ENCODE results near the gene KCNIP4.

DNA sequence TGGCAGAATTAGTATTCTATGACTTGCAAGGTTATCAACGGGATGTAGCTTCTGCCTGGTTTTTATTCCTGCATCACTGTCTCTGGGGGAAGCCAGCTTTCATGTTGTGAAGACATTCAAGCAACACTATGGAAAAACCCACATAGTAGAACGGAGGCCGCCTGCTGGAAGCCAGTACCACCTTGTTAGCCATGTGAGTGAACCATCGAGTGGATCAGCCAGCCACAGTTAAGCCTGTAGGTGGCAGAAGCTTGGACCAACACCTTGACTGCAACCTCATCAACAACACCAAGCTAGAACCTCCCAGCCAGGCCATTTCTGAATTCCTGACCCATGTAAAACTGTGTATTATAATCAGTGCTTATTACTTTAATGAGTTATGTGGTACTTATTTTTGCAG is 538.2 kb downstream of the KCNIP4 start:
- TF ChIP-seq, protein P1, sequence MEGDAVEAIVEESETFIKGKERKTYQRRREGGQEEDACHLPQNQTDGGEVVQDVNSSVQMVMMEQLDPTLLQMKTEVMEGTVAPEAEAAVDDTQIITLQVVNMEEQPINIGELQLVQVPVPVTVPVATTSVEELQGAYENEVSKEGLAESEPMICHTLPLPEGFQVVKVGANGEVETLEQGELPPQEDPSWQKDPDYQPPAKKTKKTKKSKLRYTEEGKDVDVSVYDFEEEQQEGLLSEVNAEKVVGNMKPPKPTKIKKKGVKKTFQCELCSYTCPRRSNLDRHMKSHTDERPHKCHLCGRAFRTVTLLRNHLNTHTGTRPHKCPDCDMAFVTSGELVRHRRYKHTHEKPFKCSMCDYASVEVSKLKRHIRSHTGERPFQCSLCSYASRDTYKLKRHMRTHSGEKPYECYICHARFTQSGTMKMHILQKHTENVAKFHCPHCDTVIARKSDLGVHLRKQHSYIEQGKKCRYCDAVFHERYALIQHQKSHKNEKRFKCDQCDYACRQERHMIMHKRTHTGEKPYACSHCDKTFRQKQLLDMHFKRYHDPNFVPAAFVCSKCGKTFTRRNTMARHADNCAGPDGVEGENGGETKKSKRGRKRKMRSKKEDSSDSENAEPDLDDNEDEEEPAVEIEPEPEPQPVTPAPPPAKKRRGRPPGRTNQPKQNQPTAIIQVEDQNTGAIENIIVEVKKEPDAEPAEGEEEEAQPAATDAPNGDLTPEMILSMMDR (IDR thresholded peaks at IDR 0.05; ENCODE audit: insufficient read depth, low read depth, low read length): no peak
- no peak for TF ChIP-seq EZH2 (IDR thresholded peaks at IDR 0.05; ENCODE audit: insufficient read depth, low read length)
